Aorta (tissue), 5 donors: ENCODE data around the gene FGFR3. TPM values are rescaled to one million over a fixed set of nuclear protein-coding genes. Genes with fewer than 3 reads are reported as not detected.
"Not testable (repeated sequence)": the region's sequence is repeated elsewhere in the genome, so short reads cannot be mapped to it uniquely, and the experiment has no call there.

Source experiments
- ATAC-seq: fragments of 200-7000 bp; cut with Tn5 transposase; one replicate; pipeline ENCODE4 v1.9.1; 2022; ENCODE audit warnings: moderate library complexity; ENCODE audit not compliant: low FRiP score
- DNase-seq, 2 donors: peaks; one replicate each; pipeline ENCODE4 v3.0.0-alpha.2; 2020
- H3K27ac ChIP-seq, 2 donors: one replicate each; pipeline ENCODE4 v1.5.1; 2013; ENCODE audit warnings: low read length in 2 of 2, mild to moderate bottlenecking in 2 of 2, moderate library complexity in 2 of 2, control low read depth in 1 of 2, inconsistent platforms in 1 of 2, low read depth in 1 of 2
- H3K27me3 ChIP-seq, 2 donors: one replicate each; pipeline ENCODE4 v1.6.1; 2013; ENCODE audit warnings: control low read depth in 1 of 2, low read length in 1 of 2, mild to moderate bottlenecking in 1 of 2, moderate library complexity in 1 of 2; ENCODE audit not compliant: insufficient read depth in 2 of 2, control insufficient read depth in 1 of 2
- H3K36me3 ChIP-seq, 2 donors: one replicate each; pipeline ENCODE4 v1.6.1; 2013; ENCODE audit warnings: control low read depth in 1 of 2, low read length in 1 of 2, mild to moderate bottlenecking in 1 of 2; ENCODE audit not compliant: insufficient read depth in 2 of 2, control insufficient read depth in 1 of 2
- H3K4me1 ChIP-seq, 2 donors: one replicate each; pipeline ENCODE4 v1.6.1; 2013; ENCODE audit warnings: low read length in 2 of 2, control low read depth in 1 of 2, mild to moderate bottlenecking in 1 of 2, moderate library complexity in 1 of 2; ENCODE audit not compliant: insufficient read depth in 2 of 2, control insufficient read depth in 1 of 2
- H3K4me3 ChIP-seq, 2 donors: one replicate each; pipeline ENCODE4 v1.5.1; 2013; ENCODE audit warnings: low read length in 2 of 2, control low read depth in 1 of 2, mild to moderate bottlenecking in 1 of 2
- H3K9me3 ChIP-seq: one replicate; pipeline ENCODE4 v1.6.1; 2013; ENCODE audit warnings: mild to moderate bottlenecking, low read length; ENCODE audit not compliant: control insufficient read depth
- WGBS, 2 donors: extraction: QIAGEN DNeasy Blood & Tissue Kit; methylation state at CpG; one replicate each; pipeline ENCODE4 v1.1.7; 2013; 5-methylcytosine and 5-hydroxymethylcytosine counted together
- intact Hi-C, 2 donors: fragments of 100-400 bp; cut with DNase I; formaldehyde crosslinking; loops; one replicate each; pipeline versions ENCODE4 v1.14.2 to v1.15.0; 2022
- polyA plus RNA-seq, 2 donors: library from polyadenylated mRNA; stranded (reverse); fragments of 200-250 nt; gene quantifications; one replicate each; pipeline ENCODE4 v1.2.3, GENCODE V29; 2013
- total RNA-seq, 2 donors: library from RNA; stranded (reverse); fragmentation: NEBNext Ultra II Directional; extraction: Animal tissue kit (Norgen Biotek cat#: 25700); gene quantifications; one replicate each; pipeline ENCODE4 v1.2.1, GENCODE V29; 2021
- donor health status: healthy with polysubstance abuse.
- donor health status: Bipolar disorder and iron deficiency.
- donor health status: DM: no; HTN: no; CAD: no.
- donor health status: DM: no; HTN: no; CAD: no.
- donor health status: DM: yes; HTN: yes; CAD: no.

FGFR3 gene
- total and polyA plus RNA-seq, 4 donors = 1.0 to 4.0 (median 1.8) TPM

GRCh38 chr4:1832690-1833089 is 39.6 kb downstream of the FGFR3 start:
- no peak for ATAC-seq
- no peaks in the 10 kb centered on the region for H3K9me3 ChIP-seq
- H3K27ac ChIP-seq = no peak overlapping the region
- 94% methylated on average over 18 of the region's 18 CpGs for WGBS, 2 donors
- no peak overlapping the region for H3K4me3 ChIP-seq
- H3K36me3 ChIP-seq = peaks cover 7 to 18% of the 10 kb centered on the region in 2 donors
- no peaks in the 10 kb centered on the region for H3K27me3 ChIP-seq
- intact Hi-C loops = no loop called here
- no peaks in the 10 kb centered on the region for H3K4me1 ChIP-seq
- no peak for DNase-seq

GRCh38 chr4:1833307-1834046 is 40.4 kb downstream of the FGFR3 start:
- Histone ChIP-seq H3K36me3 (peaks cover 7 to 18% of the 10 kb centered on the region in 2 donors), H3K4me1 (no peaks in the 10 kb centered on the region), H3K9me3 (no peaks in the 10 kb centered on the region), H3K27me3 (no peaks in the 10 kb centered on the region), H3K4me3 (no peak overlapping the region), H3K27ac (no peak overlapping the region)
- intact Hi-C loops = no loop called here
- DNase-seq (no peak), ATAC-seq (no peak)
- 92 to 94% methylated on average over 14 of the region's 14 CpGs for WGBS, 2 donors

- 90 to 92% methylated on average over 21 of the region's 21 CpGs for WGBS, 2 donors
- Histone ChIP-seq H3K9me3 (no peaks in the 10 kb centered on the region), H3K4me1 (no peaks in the 10 kb centered on the region), H3K4me3 (no peak overlapping the region), H3K36me3 (peaks cover 7 to 21% of the 10 kb centered on the region in 2 donors), H3K27ac (no peak overlapping the region), H3K27me3 (no peaks in the 10 kb centered on the region)
- intact Hi-C loops = no loop called here
- ATAC-seq = no peak
- DNase-seq = peak in 1 of 2 donors; percentile 74
Observed at GRCh38 chr4:1834047-1834775, 41.1 kb downstream of the FGFR3 start.

GRCh38 chr4:1835836-1836235 is 42.7 kb downstream of the FGFR3 start:
- intact Hi-C loops = not testable (repeated sequence)
- 95 to 97% methylated on average over 8 of the region's 8 CpGs for WGBS, 2 donors

GRCh38 chr4:1836650-1837049 is 43.6 kb downstream of the FGFR3 start:
- Histone ChIP-seq H3K36me3 (peaks cover 0 to 17% of the 10 kb centered on the region in 2 donors), H3K27me3 (no peaks in the 10 kb centered on the region), H3K9me3 (no peaks in the 10 kb centered on the region), H3K27ac (no peak overlapping the region), H3K4me1 (no peaks in the 10 kb centered on the region), H3K4me3 (no peak overlapping the region)
- WGBS, 2 donors = 94 to 95% methylated on average over 7 of the region's 7 CpGs
- DNase-seq (no peak), ATAC-seq (no peak)
- intact Hi-C loops = no loop called here

More at GRCh38 chr4:1835836-1836235, 42.7 kb downstream of the FGFR3 start:
- not testable (repeated sequence) for H3K4me3 ChIP-seq, H3K27me3 ChIP-seq, ATAC-seq, DNase-seq, H3K4me1 ChIP-seq, H3K9me3 ChIP-seq, H3K27ac ChIP-seq
- H3K36me3 ChIP-seq = peaks cover 6 to 22% of the 10 kb centered on the region in 2 donors

- no peak overlapping the region for H3K27ac ChIP-seq
- H3K27me3 ChIP-seq = no peaks in the 10 kb centered on the region
- intact Hi-C loops = no loop called here
- WGBS, 2 donors = 93 to 94% methylated on average over 10 of the region's 10 CpGs
- H3K4me3 ChIP-seq = no peak overlapping the region
- H3K36me3 ChIP-seq = peaks cover 0 to 16% of the 10 kb centered on the region in 2 donors
- ATAC-seq = no peak
- H3K9me3 ChIP-seq = no peaks in the 10 kb centered on the region
- DNase-seq = peak in 1 of 2 donors; percentile 48
- H3K4me1 ChIP-seq = no peaks in the 10 kb centered on the region
Observed at GRCh38 chr4:1837069-1837468, 44.0 kb downstream of the FGFR3 start.

GRCh38 chr4:1839282-1839681 is 46.2 kb downstream of the FGFR3 start:
- H3K9me3 ChIP-seq = no peaks in the 10 kb centered on the region
- 91 to 94% methylated on average over 7 of the region's 7 CpGs for WGBS, 2 donors
- peaks cover 0 to 12% of the 10 kb centered on the region in 2 donors for H3K36me3 ChIP-seq
- intact Hi-C loops = no loop called here
- DNase-seq = no peak
- no peak overlapping the region for H3K27ac ChIP-seq
- no peaks in the 10 kb centered on the region for H3K4me1 ChIP-seq
- no peak for ATAC-seq
- no peak overlapping the region for H3K4me3 ChIP-seq
- H3K27me3 ChIP-seq = no peaks in the 10 kb centered on the region

GRCh38 chr4:1841201-1841886 is 48.3 kb downstream of the FGFR3 start:
- peaks cover 0 to 7% of the 10 kb centered on the region in 2 donors for H3K36me3 ChIP-seq
- H3K4me3 ChIP-seq = no peak overlapping the region
- H3K27me3 ChIP-seq = no peaks in the 10 kb centered on the region
- WGBS, 2 donors = 88 to 89% methylated on average over 31 of the region's 31 CpGs
- ATAC-seq (no peak), DNase-seq (peak in 1 of 2 donors; percentile 72)
- H3K27ac ChIP-seq = no peak overlapping the region
- intact Hi-C loops = no loop called here
- H3K9me3 ChIP-seq = no peaks in the 10 kb centered on the region
- no peaks in the 10 kb centered on the region for H3K4me1 ChIP-seq
